ENCODE measurements around the gene GPR32. TPM values are rescaled to one million over a fixed set of nuclear protein-coding genes. Genes with fewer than 3 reads are reported as not detected.

Gene GPR32
- total and polyA plus RNA-seq, 3 donors from 2014 or later, result not detected

GRCh38 chr19:50818859-50819472 is 48.7 kb downstream of the GPR32 start:
- Histone ChIP-seq H3K27me3 (no peaks in the 10 kb centered on the region), H3K27ac (no peak overlapping the region), H3K4me1 (no peaks in the 10 kb centered on the region), H3K4me3 (no peak overlapping the region), H3K9me3 (no peaks in the 10 kb centered on the region), H3K36me3 (ENCODE audit: low read depth, missing control alignments) (no peaks in the 10 kb centered on the region)
- DNase-seq, result no peak
- WGBS, 2 donors, result 76 to 82% methylated on average over 11 to 12 of the region's 12 CpGs
- intact Hi-C loops (cut with DNase I; ENCODE audit: low total_unique reads), result no loop called here
- TF ChIP-seq POLR2A (IDR thresholded peaks at IDR 0.05) (no peak), CTCF (IDR thresholded peaks at IDR 0.05) (no peak)

GRCh38 chr19:50819636-50820035 is 49.4 kb downstream of the GPR32 start:
- no peaks in the 10 kb centered on the region for H3K9me3 ChIP-seq
- H3K4me3 ChIP-seq, result no peak overlapping the region
- H3K4me1 ChIP-seq, result no peaks in the 10 kb centered on the region
- WGBS, 2 donors, result 37 to 48% methylated on average over 8 of the region's 8 CpGs
- TF ChIP-seq POLR2A (IDR thresholded peaks at IDR 0.05), result no peak
- TF ChIP-seq CTCF (IDR thresholded peaks at IDR 0.05), result no peak
- no peaks in the 10 kb centered on the region for H3K27me3 ChIP-seq
- no peak overlapping the region for H3K27ac ChIP-seq
- no peak for DNase-seq
- intact Hi-C loops (cut with DNase I; ENCODE audit: low total_unique reads), result no loop called here
- H3K36me3 ChIP-seq (ENCODE audit: low read depth, missing control alignments), result no peaks in the 10 kb centered on the region

GRCh38 chr19:50820086-50820485 is 49.8 kb downstream of the GPR32 start:
- Histone ChIP-seq H3K27me3 (no peaks in the 10 kb centered on the region), H3K36me3 (ENCODE audit: low read depth, missing control alignments) (no peaks in the 10 kb centered on the region), H3K4me1 (no peaks in the 10 kb centered on the region), H3K27ac (no peak overlapping the region), H3K4me3 (no peak overlapping the region), H3K9me3 (no peaks in the 10 kb centered on the region)
- intact Hi-C loops (cut with DNase I; ENCODE audit: low total_unique reads), result no loop called here
- TF ChIP-seq POLR2A (IDR thresholded peaks at IDR 0.05) (no peak), CTCF (IDR thresholded peaks at IDR 0.05) (no peak)
- 34 to 53% methylated on average over 11 to 15 of the region's 15 CpGs for WGBS, 2 donors
- DNase-seq, result no peak

GRCh38 chr19:50820549-50821247 is 50.4 kb downstream of the GPR32 start:
- no peaks in the 10 kb centered on the region for H3K36me3 ChIP-seq (ENCODE audit: low read depth, missing control alignments)
- H3K9me3 ChIP-seq, result no peaks in the 10 kb centered on the region
- no peaks in the 10 kb centered on the region for H3K27me3 ChIP-seq
- no peak for DNase-seq
- intact Hi-C loops (cut with DNase I; ENCODE audit: low total_unique reads), result no loop called here
- no peak overlapping the region for H3K4me3 ChIP-seq
- H3K4me1 ChIP-seq, result no peaks in the 10 kb centered on the region
- H3K27ac ChIP-seq, result no peak overlapping the region
- TF ChIP-seq CTCF (IDR thresholded peaks at IDR 0.05) (no peak), POLR2A (IDR thresholded peaks at IDR 0.05) (no peak)
- WGBS, 2 donors, result 19 to 22% methylated on average over 15 to 20 of the region's 21 CpGs

- H3K27me3 ChIP-seq, result no peaks in the 10 kb centered on the region
Measured at GRCh38 chr19:50821248-50821612, 51.0 kb downstream of the GPR32 start.

More at GRCh38 chr19:50821248-50821612, 51.0 kb downstream of the GPR32 start:
- no peak overlapping the region for H3K27ac ChIP-seq
- no peak overlapping the region for H3K4me3 ChIP-seq
- no peak for TF ChIP-seq POLR2A (IDR thresholded peaks at IDR 0.05)
- no peak for TF ChIP-seq CTCF (IDR thresholded peaks at IDR 0.05)
- H3K9me3 ChIP-seq, result no peaks in the 10 kb centered on the region
- H3K4me1 ChIP-seq, result no peaks in the 10 kb centered on the region
- no peaks in the 10 kb centered on the region for H3K36me3 ChIP-seq (ENCODE audit: low read depth, missing control alignments)
- intact Hi-C loops (cut with DNase I; ENCODE audit: low total_unique reads), result no loop called here
- no peak for DNase-seq
- WGBS, 2 donors, result 76 to 80% methylated on average over 2 to 4 of the region's 4 CpGs

Data from testis (tissue), 3 donors.